DOHH2 (cell line): Measurements from ENCODE around the gene ERAP2.

Experiments used
- CTCF ChIP-seq: fragments of 200-600 bp; sonication (generic); IDR thresholded peaks from one replicate; pipeline ENCODE4 v1.5.1; 2014; ENCODE audit warnings: antibody characterized with exemption, mild to moderate bottlenecking, low read depth, low read length; ENCODE audit not compliant: poor library complexity, severe bottlenecking
- EZH2phosphoT487 ChIP-seq: fragments of 200-600 bp; sonication (generic); IDR thresholded peaks from 2 replicates; pipeline ENCODE4 v1.6.1; 2017; ENCODE audit warnings: borderline replicate concordance, mild to moderate bottlenecking, antibody characterized with exemption, low read length, moderate library complexity, mixed read lengths

DNA sequence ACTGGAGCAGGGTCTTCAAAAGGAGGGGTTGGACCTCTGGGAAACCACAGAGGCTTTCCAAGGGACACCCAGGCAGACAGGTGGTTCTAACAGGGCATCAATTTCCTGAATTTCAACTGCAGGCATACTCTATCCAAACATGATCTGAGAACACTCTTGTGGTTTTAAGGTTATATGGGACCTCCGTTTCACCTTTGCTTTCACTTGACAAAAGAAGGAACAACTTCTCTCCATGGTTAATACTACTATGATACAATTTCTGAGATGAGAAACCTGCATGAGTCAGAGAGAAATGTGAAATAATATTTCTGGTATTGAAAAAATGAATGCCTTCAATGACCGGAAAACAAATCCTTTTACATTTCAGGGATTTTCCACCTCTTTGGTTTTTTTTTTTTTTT, 40.5 kb upstream of the ERAP2 start:
- no peak for TF ChIP-seq CTCF
- TF ChIP-seq EZH2phosphoT487 = no peak
